GM12892 (cell line): ENCODE measurements around the gene ANKFY1. TPM values are rescaled to one million over a fixed set of nuclear protein-coding genes. Genes with fewer than 3 reads are reported as not detected.

ENCODE experiments used
- DNase-seq: peaks from one replicate; pipeline ENCODE4 v3.0.0; 2011; ENCODE audit not compliant: insufficient read length
- FAIRE-seq: peaks from 2 replicates; lab custom pipeline; 2011; peaks lifted over from hg19 to GRCh38; lab: Jason Lieb, UNC
- POLR2A ChIP-seq: IDR thresholded peaks from 2 replicates; pipeline ENCODE4 v1.6.1; 2011; ENCODE audit warnings: low read depth, low read length, control low read depth
- POLR2AphosphoS5 ChIP-seq: IDR thresholded peaks from 2 replicates; pipeline ENCODE4 v1.6.1; 2011; ENCODE audit warnings: low read depth, low read length, control low read depth
- TAF1 ChIP-seq: IDR thresholded peaks from 2 replicates; pipeline ENCODE4 v1.6.1; 2011; ENCODE audit warnings: low read depth, mild to moderate bottlenecking, control low read depth, low read length, borderline replicate concordance
- polyA plus RNA-seq: library from polyadenylated mRNA; unstranded; fragments of >200 nt; gene quantifications from one replicate; pipeline ENCODE4 v1.2.1, GENCODE V29; 2012; ENCODE audit warnings: missing spikeins, inconsistent platforms; ENCODE audit not compliant: missing spikeins

The ANKFY1 gene, protein sequence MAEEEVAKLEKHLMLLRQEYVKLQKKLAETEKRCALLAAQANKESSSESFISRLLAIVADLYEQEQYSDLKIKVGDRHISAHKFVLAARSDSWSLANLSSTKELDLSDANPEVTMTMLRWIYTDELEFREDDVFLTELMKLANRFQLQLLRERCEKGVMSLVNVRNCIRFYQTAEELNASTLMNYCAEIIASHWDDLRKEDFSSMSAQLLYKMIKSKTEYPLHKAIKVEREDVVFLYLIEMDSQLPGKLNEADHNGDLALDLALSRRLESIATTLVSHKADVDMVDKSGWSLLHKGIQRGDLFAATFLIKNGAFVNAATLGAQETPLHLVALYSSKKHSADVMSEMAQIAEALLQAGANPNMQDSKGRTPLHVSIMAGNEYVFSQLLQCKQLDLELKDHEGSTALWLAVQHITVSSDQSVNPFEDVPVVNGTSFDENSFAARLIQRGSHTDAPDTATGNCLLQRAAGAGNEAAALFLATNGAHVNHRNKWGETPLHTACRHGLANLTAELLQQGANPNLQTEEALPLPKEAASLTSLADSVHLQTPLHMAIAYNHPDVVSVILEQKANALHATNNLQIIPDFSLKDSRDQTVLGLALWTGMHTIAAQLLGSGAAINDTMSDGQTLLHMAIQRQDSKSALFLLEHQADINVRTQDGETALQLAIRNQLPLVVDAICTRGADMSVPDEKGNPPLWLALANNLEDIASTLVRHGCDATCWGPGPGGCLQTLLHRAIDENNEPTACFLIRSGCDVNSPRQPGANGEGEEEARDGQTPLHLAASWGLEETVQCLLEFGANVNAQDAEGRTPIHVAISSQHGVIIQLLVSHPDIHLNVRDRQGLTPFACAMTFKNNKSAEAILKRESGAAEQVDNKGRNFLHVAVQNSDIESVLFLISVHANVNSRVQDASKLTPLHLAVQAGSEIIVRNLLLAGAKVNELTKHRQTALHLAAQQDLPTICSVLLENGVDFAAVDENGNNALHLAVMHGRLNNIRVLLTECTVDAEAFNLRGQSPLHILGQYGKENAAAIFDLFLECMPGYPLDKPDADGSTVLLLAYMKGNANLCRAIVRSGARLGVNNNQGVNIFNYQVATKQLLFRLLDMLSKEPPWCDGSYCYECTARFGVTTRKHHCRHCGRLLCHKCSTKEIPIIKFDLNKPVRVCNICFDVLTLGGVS
- polyA plus RNA-seq = 17.2 TPM

DNA sequence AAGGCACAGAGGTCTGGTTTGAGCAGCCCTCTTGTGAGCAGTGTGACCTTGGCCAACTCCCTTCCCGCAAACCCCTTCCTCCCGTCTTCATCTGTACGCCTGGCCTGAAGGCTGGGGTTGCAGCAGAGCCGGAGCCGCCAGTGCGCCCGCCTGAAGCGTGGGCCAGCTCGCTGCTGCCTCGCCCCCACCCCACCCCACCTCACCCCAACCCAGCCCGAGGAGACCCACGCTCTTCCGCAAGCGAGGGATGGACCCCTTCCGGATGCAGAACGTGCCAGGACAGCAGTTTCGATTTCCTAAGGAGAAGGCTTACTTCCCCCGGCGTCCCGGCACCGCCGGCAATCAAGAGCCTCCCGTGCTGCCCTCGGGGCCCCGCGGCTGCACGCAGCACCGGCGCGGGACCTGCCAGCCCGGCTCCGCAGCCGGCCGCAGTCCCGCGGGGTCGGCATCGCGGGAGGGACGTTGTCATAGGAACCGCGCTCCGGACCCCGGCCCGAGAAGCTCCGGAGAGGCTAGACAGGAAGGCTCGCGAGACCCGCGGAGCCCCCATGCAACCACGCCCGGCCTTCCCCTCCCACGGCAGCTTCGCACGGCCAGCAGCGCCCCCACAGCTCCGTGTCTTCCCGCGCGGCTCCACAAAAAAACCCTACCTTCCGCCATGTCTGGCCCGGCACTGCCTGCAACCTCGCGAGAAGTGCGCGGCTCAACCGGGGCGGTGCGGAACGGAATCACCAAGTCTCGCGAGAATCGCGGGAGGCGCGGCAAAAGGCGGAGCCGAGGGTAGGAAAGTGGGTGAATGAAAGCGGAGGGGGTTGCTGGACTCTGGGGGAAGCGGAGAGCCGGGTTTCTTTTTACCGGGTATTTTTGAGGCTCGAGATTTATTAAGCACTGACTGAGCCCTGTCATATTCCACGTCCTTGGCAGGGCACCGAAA lies at the start of gene ANKFY1:
TSS of gene ANKFY1 (minus strand) at position 698 of the 934 bp plus-strand sequence. CDS start at position 660, 38 bp downstream.
- DNase-seq (peak; percentile 95), FAIRE-seq (peak; percentile 98)
- TF ChIP-seq TAF1 (peak; percentile 85), POLR2A (peak; percentile 85), POLR2AphosphoS5 (peak; percentile 68)

DNA sequence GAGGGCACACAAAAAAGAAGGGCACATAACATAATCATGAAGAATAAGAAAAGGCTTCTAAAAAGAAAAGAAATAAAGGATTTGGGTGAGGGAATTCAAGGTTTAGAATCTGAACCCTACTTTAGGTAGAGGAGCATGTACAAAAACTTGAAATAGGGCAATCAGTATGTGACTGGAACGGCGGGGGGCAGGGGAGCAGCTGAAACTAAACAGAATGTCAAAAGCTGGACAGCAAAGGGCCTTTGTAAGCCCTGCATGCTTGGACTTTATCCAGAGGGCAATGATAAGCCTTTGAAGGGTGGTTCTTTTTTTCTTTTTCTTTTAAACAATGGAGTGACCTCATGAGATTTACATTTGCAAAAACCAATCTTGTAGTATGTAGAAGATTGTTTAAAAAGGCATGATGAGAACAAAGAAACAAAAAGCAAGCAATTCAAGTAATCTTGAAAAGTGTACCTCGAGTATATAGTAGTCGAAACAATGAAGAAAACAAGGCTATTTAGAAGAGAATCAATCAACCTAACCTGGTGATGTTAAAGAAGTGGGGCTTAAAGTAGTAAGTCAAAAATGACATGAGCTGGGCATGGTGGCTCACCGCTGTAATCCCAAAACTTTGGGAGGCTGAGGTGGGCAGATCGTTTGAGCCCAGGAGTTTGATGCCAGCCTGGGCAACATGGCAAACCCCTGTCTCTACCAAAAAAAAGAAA lies 46.7 kb upstream of the ANKFY1 start:
- DNase-seq (no peak), FAIRE-seq (no peak)
- no peak for TF ChIP-seq POLR2A
- no peak for TF ChIP-seq TAF1
- TF ChIP-seq POLR2AphosphoS5 = no peak

GRCh38 chr17:4309897-4310296 lies 46.1 kb upstream of the ANKFY1 start:
- FAIRE-seq = peak; percentile 21
- TF ChIP-seq POLR2A = no peak
- TF ChIP-seq TAF1 = no peak
- no peak for TF ChIP-seq POLR2AphosphoS5

DNA sequence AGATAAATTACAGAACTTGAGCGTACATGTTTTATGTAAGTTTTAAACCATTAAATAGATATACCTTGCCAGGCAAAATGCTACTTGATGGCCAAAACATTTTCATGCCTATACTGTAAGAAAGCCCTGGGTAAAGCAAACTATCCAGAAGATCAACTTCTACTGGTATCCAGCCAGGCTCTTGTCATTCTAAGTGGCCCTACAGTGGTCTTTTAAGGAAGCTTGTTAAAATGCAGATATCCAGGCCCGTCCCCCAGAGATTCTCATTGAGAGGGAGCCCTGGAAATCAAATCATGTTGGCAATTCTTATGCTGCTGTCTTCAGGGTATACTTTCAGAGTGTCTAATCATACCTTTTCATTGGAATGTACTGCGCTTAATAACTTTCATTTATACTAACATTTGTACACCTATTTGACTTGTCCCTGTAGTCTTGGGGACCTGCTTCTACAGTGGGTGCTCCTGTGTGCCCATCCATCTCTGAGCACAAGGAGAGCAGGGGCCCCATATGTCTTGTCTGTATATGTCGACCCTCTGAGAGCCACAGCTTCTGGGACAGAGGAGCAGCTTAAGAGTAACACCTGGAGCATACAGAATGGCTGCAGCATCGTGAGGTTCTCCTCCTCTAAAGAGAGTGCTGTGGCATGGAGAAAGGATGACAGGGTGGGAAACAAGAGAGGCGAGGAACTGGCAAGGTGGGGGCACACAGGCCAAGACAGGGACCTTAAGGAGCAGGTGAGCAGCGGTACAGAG lies 43.6 kb upstream of the ANKFY1 start:
- TF ChIP-seq POLR2A (no peak), TAF1 (no peak), POLR2AphosphoS5 (no peak)
- FAIRE-seq = no peak
- no peak for DNase-seq

More at GRCh38 chr17:4309897-4310296, 46.1 kb upstream of the ANKFY1 start:
- DNase-seq = no peak

DNA sequence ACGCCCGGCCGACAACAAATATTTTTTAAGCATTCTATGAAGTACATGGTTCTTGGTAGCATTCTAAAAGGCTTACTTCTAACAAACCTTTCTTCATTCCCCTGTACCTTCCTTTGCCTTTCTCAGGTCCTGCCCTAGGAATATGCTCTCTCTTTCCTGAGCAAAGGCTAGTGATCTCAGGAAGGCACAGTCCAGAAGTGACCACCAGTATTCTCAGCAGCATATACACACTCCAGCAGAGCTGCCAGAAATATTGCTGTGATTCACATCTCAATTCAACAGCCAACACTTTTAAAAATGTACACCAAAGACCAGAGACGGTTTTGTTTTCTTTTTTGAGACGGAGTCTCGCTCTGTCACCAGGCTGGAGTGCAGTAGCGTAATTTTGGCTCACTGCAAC lies 41.4 kb upstream of the ANKFY1 start:
- TF ChIP-seq POLR2AphosphoS5 = no peak
- TF ChIP-seq TAF1 = no peak
- no peak for TF ChIP-seq POLR2A
- no peak for DNase-seq
- no peak for FAIRE-seq

- TF ChIP-seq TAF1 (no peak), POLR2AphosphoS5 (no peak), POLR2A (no peak)
- DNase-seq (peak; percentile 19), FAIRE-seq (no peak)
Measured at GRCh38 chr17:4304417-4305027, 40.7 kb upstream of the ANKFY1 start.

DNA sequence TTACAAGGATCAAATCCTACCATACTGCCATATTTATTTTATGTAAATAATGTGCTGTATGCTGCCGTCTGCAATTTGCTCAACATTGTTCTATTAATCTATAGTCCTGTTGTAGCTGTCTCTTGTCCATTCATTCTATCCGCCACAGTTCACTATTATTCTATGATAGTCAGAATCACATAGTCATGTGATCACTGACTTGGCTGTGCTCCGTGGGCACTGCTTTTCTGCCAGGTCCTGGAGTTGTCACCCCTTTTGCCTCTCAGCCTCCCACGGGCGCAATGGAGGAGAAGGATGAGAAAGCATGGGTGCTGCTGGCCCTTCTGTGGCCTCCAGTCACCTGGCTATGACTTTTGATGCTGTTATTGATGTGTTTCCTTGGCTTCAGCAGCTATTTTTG lies 37.3 kb upstream of the ANKFY1 start:
- TF ChIP-seq TAF1 (no peak), POLR2AphosphoS5 (no peak), POLR2A (no peak)
- no peak for FAIRE-seq
- no peak for DNase-seq

DNA sequence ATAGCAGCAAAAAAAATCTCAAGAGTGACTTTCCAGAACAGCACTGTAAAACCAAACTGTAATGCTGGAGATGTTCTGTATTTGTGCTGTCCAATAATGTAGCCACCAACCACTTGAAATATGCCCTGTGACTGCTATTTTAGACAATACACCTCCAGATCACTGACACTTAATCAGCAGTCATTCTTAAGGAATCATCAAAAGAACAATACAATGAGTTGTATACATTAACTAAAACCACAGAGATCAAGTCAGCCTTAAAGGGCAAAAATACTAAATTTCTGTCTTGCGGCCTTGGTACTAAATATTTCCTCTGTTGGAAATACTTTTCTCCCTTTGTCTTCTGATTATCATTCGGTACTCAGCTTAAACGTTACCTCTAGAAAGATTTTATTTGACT lies 33.6 kb upstream of the ANKFY1 start:
- DNase-seq (no peak), FAIRE-seq (peak; percentile 73)
- TF ChIP-seq POLR2A (no peak), TAF1 (no peak), POLR2AphosphoS5 (no peak)

DNA sequence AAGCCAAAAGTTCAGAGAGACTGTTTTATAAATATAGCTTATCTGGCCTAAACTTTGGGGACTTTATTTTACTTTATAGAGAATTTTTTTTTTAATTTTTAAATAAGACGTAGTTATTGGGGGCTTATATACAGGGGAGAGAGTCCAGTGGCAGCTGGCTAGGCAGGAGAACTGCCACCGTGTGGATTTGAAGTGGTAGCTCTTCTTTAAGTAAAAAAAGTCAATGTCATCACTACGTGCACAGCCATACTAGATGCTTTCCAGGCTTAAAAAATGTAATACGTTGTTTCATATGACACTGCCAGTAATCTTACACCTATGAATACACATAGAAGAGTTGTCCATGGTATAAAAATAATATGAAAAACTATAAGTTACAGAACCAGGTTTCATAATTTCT lies 31.9 kb upstream of the ANKFY1 start:
- TF ChIP-seq POLR2AphosphoS5 (no peak), TAF1 (no peak), POLR2A (no peak)
- DNase-seq (no peak), FAIRE-seq (no peak)

GRCh38 chr17:4293572-4293971 lies 29.8 kb upstream of the ANKFY1 start:
- no peak for TF ChIP-seq POLR2A
- TF ChIP-seq POLR2AphosphoS5 = no peak
- TF ChIP-seq TAF1 = no peak
- DNase-seq = peak; percentile 12
- FAIRE-seq = peak; percentile 56
